ENCODE data around the gene PKD1L1. TPM values are rescaled to one million over a fixed set of nuclear protein-coding genes. Genes with fewer than 3 reads are reported as not detected.
A peak's percentile ranks its signal among the peaks of the same experiment; 100 is the strongest.

Gene PKD1L1
- total RNA-seq, 1 donor from 2014 or later = 0.19 TPM

GRCh38 chr7:47743965-47744591 is 204.2 kb downstream of the PKD1L1 start:
- Mint-ChIP-seq H3K27me3 (ENCODE audit: low read depth) (no peaks in the 10 kb centered on the region), H3K27ac (ENCODE audit: unreplicated experiment) (peak overlapping the region; percentile 83), H3K4me3 (no peak overlapping the region), H3K9me3 (no peaks in the 10 kb centered on the region), H3K4me1 (peaks cover 41% of the 10 kb centered on the region), H3K36me3 (ENCODE audit: low read depth) (no peaks in the 10 kb centered on the region)
- DNase-seq (ENCODE audit: low read depth, low spot score) = no peak
- TF ChIP-seq, protein P1, sequence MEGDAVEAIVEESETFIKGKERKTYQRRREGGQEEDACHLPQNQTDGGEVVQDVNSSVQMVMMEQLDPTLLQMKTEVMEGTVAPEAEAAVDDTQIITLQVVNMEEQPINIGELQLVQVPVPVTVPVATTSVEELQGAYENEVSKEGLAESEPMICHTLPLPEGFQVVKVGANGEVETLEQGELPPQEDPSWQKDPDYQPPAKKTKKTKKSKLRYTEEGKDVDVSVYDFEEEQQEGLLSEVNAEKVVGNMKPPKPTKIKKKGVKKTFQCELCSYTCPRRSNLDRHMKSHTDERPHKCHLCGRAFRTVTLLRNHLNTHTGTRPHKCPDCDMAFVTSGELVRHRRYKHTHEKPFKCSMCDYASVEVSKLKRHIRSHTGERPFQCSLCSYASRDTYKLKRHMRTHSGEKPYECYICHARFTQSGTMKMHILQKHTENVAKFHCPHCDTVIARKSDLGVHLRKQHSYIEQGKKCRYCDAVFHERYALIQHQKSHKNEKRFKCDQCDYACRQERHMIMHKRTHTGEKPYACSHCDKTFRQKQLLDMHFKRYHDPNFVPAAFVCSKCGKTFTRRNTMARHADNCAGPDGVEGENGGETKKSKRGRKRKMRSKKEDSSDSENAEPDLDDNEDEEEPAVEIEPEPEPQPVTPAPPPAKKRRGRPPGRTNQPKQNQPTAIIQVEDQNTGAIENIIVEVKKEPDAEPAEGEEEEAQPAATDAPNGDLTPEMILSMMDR (conservative IDR thresholded peaks at IDR 0.05) = no peak

GRCh38 chr7:47741984-47742383 is 206.3 kb downstream of the PKD1L1 start:
- H3K4me1 Mint-ChIP-seq = peaks cover 60% of the 10 kb centered on the region
- no peak for DNase-seq (ENCODE audit: low read depth, low spot score)
- no peaks in the 10 kb centered on the region for H3K36me3 Mint-ChIP-seq (ENCODE audit: low read depth)
- no peaks in the 10 kb centered on the region for H3K27me3 Mint-ChIP-seq (ENCODE audit: low read depth)
- TF ChIP-seq, protein P1 (conservative IDR thresholded peaks at IDR 0.05) = no peak
- no peaks in the 10 kb centered on the region for H3K9me3 Mint-ChIP-seq
- H3K4me3 Mint-ChIP-seq = peak overlapping the region; percentile 7
- H3K27ac Mint-ChIP-seq (ENCODE audit: unreplicated experiment) = no peak overlapping the region

DNA sequence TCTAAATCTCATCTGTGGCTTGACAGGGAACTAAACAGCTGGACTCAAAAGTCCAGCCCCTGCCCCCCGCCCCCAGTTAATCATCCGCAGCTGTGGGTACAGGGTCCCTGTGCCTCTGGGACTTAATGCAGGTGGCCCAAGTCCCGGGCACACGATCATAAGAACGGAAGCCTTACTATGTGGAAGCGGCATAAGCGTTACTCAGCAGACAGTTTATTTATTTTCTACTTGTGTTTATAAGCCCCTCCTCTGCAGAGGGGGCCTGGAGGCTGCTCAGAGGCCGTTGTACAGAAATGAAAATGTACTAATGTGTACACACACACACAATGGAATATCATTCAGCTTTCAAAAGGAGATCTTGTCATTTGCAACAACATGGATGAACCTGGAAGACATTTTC is 208.4 kb downstream of the PKD1L1 start:
- no peaks in the 10 kb centered on the region for H3K9me3 Mint-ChIP-seq
- H3K4me3 Mint-ChIP-seq = no peak overlapping the region
- no peak overlapping the region for H3K27ac Mint-ChIP-seq (ENCODE audit: unreplicated experiment)
- no peak for DNase-seq (ENCODE audit: low read depth, low spot score)
- TF ChIP-seq, protein P1 (conservative IDR thresholded peaks at IDR 0.05) = no peak
- H3K4me1 Mint-ChIP-seq = peaks cover 67% of the 10 kb centered on the region
- no peaks in the 10 kb centered on the region for H3K36me3 Mint-ChIP-seq (ENCODE audit: low read depth)
- no peaks in the 10 kb centered on the region for H3K27me3 Mint-ChIP-seq (ENCODE audit: low read depth)

GRCh38 chr7:47739301-47739875 is 208.9 kb downstream of the PKD1L1 start:
- H3K27me3 Mint-ChIP-seq (ENCODE audit: low read depth) = no peaks in the 10 kb centered on the region
- DNase-seq (ENCODE audit: low read depth, low spot score) = no peak
- TF ChIP-seq, protein P1 (conservative IDR thresholded peaks at IDR 0.05) = no peak
- no peaks in the 10 kb centered on the region for H3K9me3 Mint-ChIP-seq
- no peak overlapping the region for H3K27ac Mint-ChIP-seq (ENCODE audit: unreplicated experiment)
- H3K4me3 Mint-ChIP-seq = peak overlapping the region; percentile 14
- peaks cover 72% of the 10 kb centered on the region for H3K4me1 Mint-ChIP-seq
- no peaks in the 10 kb centered on the region for H3K36me3 Mint-ChIP-seq (ENCODE audit: low read depth)

- H3K4me1 Mint-ChIP-seq = peaks cover 69% of the 10 kb centered on the region
- TF ChIP-seq, protein P1 (conservative IDR thresholded peaks at IDR 0.05) = no peak
- H3K27me3 Mint-ChIP-seq (ENCODE audit: low read depth) = no peaks in the 10 kb centered on the region
- H3K9me3 Mint-ChIP-seq = no peaks in the 10 kb centered on the region
- H3K27ac Mint-ChIP-seq (ENCODE audit: unreplicated experiment) = no peak overlapping the region
- no peaks in the 10 kb centered on the region for H3K36me3 Mint-ChIP-seq (ENCODE audit: low read depth)
- peak overlapping the region; percentile 14 for H3K4me3 Mint-ChIP-seq
- DNase-seq (ENCODE audit: low read depth, low spot score) = no peak
Measured at GRCh38 chr7:47738563-47739166, 209.6 kb downstream of the PKD1L1 start.

All from neural crest cell (in vitro differentiated cells).